HG03135 (cell line): ENCODE measurements around the gene SEC24C.
"Not testable (repeated sequence)": the region's sequence is repeated elsewhere in the genome, so short reads cannot be mapped to it uniquely, and the experiment has no call there.

Source experiments
- ATAC-seq: cut with Tn5 transposase; IDR thresholded peaks from one replicate; pipeline ENCODE4 v1.9.1; 2021; ENCODE audit warnings: mild to moderate bottlenecking, moderate library complexity; ENCODE audit not compliant: unreplicated experiment

Gene SEC24C

GRCh38 chr10:73790886-73791625 is 46.9 kb downstream of the SEC24C start:
- ATAC-seq, result no peak

- ATAC-seq, result no peak
Observed at GRCh38 chr10:73791871-73792400, 47.8 kb downstream of the SEC24C start.

DNA sequence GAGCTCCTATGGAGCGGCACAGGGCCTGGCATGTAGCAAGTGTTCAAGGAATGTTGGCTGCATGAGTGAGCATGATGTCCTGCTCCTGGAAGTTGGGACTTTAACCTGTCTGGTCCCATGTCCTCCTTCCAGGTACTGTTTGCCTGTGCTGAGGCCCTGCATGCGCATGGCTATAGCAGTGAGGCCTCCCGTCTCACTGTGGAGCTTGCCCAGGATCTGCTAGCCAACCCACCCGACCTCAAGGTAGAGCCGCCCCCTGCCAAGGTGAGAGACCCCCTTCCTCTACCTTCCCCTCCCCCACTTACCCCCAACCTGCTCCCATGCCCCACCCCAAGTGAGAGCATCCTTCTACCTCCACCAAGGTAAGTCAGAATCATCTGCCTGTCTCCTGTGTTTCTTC is 49.3 kb downstream of the SEC24C start:
- ATAC-seq, result no peak

DNA sequence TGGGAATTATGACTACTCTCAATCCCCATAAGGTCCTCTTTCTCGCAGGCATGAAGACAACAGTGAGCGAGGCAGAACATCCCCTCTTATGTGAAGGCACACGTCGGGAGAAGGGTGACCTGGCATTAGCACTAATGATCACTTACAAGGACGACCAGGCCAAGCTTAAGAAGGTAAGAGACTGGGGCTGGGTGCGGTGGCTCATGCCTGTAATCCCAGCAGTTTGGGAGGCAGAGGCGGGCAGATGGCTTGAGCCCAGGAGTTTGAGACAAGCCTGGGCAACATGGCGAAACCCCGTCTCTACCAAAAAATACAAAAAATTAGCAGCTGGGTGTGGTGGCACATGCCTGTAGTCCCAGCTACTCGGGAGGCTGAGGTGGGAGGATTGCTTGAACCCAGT is 51.3 kb downstream of the SEC24C start:
- not testable (repeated sequence) for ATAC-seq

DNA sequence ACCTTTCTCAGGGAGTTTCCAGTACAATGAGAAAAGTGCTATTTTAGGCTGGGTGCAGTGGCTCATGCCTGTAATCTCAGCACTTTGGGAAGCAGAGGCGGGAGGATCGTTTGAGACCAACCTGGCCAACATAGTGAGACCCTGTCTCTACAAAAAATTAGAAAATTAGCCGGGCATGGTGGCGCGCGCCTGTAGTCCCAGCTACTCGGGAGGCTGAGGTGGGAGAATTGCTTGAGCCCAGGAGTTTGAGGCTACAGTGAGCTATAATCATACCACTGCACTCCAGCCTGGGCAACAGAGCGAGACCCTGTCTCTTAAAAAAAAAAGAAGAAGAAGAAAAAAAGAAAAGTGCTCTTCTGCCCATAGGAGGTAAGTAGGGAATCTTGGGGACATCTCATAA is 51.9 kb downstream of the SEC24C start:
- not testable (repeated sequence) for ATAC-seq

GRCh38 chr10:73796766-73797165 is 52.6 kb downstream of the SEC24C start:
- ATAC-seq, result no peak

DNA sequence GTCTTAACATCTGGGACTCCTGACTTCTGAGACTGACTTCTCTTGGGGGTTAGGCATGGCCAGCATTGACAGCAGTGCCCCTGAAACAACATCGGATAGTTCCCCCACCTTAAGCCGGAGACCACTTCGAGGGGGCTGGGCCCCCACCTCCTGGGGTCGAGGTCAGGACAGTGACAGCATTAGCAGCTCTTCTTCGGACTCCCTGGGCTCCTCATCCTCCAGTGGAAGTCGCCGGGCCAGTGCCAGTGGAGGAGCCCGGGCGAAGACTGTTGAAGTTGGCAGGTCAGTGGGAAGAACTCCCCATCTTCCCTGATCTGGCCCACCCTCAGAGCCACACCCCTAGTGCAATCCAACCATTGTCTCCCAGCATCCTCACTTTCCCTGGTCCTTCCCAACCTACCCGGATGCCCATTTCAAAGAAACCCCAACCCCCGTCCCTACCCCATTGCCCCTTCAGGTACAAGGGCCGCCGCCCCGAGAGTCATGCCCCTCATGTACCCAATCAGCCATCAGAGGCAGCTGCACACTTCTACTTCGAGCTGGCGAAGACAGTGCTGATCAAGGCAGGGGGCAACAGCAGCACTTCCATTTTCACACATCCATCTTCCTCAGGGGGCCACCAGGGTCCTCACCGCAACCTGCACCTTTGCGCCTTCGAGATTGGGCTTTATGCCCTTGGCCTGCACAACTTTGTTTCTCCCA is 53.3 kb downstream of the SEC24C start:
- ATAC-seq, result no peak

GRCh38 chr10:73798087-73798486 is 53.9 kb downstream of the SEC24C start:
- ATAC-seq, result no peak

GRCh38 chr10:73798927-73799560 is 54.9 kb downstream of the SEC24C start:
- ATAC-seq, result no peak

GRCh38 chr10:73799899-73800559 is 55.9 kb downstream of the SEC24C start:
- ATAC-seq, result no peak

DNA sequence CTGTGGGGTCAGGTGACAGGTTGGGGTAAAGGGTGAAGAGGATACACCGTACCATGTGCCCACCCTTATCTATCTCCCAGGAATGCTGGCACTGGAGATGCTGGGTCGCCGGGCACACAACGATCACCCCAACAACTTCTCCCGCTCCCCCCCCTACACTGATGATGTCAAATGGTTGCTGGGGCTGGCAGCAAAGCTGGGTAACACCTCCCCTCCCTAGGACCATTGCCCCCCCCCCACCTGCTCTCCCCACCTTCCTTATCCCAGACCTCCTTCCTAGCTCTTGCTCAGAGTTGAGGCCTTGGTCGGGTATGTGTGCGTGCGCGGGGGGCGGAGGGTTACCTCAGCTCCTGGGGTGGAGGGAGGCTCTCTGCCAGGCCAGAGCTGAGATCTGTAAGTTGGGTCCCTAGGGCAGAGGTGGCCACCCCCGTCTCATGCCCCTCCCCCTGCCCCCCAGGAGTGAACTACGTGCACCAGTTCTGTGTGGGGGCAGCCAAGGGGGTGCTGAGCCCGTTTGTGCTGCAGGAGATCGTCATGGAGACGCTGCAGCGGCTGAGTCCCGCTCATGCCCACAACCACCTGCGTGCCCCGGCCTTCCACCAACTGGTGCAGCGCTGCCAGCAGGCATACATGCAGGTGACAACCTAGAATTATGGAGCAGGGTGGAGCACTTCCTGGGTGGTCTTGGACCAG is 56.5 kb downstream of the SEC24C start:
- ATAC-seq, result no peak

DNA sequence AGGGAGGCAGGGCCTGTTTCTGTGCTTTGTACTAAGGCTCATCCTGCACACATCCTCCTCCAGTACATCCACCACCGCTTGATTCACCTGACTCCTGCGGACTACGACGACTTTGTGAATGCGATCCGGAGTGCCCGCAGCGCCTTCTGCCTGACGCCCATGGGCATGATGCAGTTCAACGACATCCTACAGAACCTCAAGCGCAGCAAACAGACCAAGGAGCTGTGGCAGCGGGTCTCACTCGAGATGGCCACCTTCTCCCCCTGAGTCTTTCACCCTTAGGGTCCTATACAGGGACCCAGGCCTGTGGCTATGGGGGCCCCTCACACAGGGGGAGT is 57.0 kb downstream of the SEC24C start:
- no peak for ATAC-seq

DNA sequence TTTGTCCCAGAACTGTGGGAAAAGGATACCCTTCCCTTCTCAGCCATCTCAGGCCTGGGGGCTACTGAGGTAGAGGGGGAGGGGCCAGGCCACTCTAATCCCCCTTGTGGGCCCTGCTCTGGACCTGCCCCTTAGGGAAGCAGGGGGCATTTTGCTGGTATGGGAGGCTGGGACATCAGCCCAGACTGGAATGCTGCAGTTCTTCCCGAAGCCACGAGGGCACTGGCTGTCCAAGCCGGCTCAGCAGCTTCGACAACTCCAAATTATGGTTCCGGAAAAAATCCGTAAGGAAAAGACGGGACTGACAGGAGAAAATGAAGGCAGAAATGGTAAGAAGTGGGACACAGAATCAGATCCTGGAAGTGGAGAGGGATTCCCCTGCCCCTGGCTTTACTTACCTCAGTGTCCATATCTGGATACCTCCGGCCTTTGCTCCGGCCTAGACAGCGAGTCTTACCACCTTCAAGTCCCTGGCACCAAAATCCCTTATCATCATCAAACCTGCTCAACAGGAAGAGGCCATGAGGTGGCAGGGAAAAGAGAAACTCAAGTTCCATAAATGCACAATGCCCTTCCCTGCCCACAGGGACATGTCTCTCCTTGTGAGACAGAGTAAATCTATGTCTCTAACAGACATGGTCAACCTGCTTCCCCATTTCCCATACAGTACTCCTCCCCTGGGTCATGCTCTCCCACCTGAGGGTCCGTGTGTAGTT is 58.3 kb downstream of the SEC24C start:
- no peak for ATAC-seq

- ATAC-seq, result no peak
Observed at GRCh38 chr10:73803680-73804286, 59.6 kb downstream of the SEC24C start.

GRCh38 chr10:73806176-73806950 is 62.2 kb downstream of the SEC24C start:
- ATAC-seq, result no peak

DNA sequence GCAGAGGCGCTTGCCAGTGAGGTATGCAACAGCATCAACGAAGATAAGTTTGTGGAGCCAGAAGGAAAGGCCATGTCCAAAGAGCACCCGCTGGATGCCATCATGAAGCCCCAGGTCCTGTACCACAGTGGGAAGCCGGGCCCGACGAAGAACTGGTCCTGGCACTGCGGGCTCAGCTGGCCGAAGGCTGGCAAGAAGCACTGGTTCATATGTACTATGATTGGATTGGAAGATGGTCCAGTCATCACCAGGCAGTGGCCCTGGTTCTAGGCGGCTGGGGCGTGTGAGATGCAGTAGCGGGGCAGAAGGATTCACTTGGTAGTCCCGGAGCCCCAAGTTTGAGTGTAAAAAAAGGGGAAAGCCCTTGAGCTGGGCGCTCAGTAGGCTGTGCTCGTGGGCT is 63.3 kb downstream of the SEC24C start:
- ATAC-seq, result no peak

DNA sequence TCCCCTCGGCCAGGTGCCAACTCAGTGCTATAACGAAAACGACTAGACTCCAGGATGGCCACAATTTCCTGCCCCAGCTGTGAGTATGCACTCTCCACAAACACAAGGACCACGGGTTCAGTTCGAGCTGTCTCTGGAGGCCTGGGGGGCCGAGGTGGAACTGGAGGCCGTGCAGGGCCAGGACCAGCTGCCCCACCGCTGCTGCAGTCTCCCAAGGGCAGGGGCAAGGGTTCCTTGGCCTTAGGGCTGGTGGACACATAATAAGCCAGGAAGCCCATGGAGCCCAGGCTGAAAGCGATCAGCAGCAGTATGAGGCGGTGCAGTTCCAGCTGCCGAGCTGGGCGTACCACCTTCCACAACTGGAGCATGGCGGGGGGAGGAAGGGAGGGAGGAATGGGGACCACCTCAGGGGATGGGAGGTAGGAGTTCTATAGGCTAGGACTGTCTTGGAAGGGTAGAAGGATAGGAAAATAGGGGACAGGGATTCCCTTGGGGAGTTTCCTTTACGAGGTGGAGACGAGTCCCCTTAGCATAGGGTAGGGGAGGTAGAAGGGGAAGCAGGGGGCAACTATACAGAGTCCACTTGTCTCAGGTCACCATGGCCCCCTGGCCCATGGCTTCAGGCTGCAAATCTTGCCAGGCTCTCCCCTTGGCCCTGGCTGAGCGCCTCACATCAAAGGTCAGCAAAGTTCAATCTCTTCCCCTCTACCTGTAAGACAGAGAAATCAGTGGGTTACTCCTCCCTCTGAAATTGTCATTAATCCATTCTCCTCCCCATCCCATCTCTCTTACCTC is 64.0 kb downstream of the SEC24C start:
- ATAC-seq, result no peak
